BE2C (cell line): Measurements from ENCODE around the gene SURF2.

Source experiments
- DNase-seq: peaks from one replicate; pipeline ENCODE4 v3.0.0-alpha.2; 2020
- H3K27me3 ChIP-seq: fragments of 250-450 bp; sonication (Bioruptor Pico); 2 replicates; pipeline ENCODE4 v1.5.1; 2020; ENCODE audit warnings: mild to moderate bottlenecking
- H3K36me3 ChIP-seq: fragments of 250-450 bp; sonication (Bioruptor Pico); 2 replicates; pipeline ENCODE4 v1.5.1; 2020; ENCODE audit warnings: mild to moderate bottlenecking
- H3K4me1 ChIP-seq: fragments of 250-450 bp; sonication (Bioruptor Pico); 2 replicates; pipeline ENCODE4 v1.5.1; 2020
- H3K4me3 ChIP-seq: 2 replicates; pipeline ENCODE4 v1.5.1; 2011; ENCODE audit warnings: low read depth, low read length
- H3K9me3 ChIP-seq: fragments of 250-450 bp; sonication (Bioruptor Pico); 2 replicates; pipeline ENCODE4 v1.5.1; 2020
- TF ChIP-seq, protein P1 (sequence below): IDR thresholded peaks from 2 replicates; pipeline ENCODE4 v1.5.1; 2012; ENCODE audit warnings: mild to moderate bottlenecking, low read depth, low read length

SURF2 gene

DNA sequence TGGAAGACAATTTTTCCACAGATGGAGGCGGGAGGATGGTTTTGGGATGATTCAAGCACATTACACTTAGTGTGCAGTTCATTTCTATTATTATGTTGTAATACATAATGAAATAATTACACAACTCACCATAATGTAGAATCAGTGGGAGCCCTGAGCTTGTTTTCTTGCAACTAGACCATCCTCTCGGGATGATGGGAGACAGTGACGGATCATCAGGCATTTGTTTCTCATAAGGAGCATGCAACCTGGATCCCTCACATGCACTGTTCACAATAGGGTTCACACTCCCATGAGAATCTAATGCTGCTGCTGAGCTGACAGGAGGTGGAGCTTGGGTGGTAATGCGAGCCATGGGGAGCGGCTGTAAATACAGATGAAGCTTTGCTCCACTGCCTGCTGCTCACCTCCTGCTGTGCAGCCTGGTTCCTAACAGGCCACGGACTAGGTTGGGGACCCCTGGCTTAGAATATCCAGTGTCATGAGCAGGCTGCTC lies 21.4 kb downstream of the SURF2 start:
- Histone ChIP-seq H3K27me3 (no peaks in the 10 kb centered on the region), H3K36me3 (peaks cover 8% of the 10 kb centered on the region), H3K9me3 (0 out of 2 replicates have a peak, but pooled peaks cover 2% of the 10 kb centered on the region), H3K4me1 (peaks cover 3% of the 10 kb centered on the region; the same call in 1 of the 2 replicates), H3K4me3 (no peak overlapping the region)
- DNase-seq: no peak
- TF ChIP-seq, protein P1, sequence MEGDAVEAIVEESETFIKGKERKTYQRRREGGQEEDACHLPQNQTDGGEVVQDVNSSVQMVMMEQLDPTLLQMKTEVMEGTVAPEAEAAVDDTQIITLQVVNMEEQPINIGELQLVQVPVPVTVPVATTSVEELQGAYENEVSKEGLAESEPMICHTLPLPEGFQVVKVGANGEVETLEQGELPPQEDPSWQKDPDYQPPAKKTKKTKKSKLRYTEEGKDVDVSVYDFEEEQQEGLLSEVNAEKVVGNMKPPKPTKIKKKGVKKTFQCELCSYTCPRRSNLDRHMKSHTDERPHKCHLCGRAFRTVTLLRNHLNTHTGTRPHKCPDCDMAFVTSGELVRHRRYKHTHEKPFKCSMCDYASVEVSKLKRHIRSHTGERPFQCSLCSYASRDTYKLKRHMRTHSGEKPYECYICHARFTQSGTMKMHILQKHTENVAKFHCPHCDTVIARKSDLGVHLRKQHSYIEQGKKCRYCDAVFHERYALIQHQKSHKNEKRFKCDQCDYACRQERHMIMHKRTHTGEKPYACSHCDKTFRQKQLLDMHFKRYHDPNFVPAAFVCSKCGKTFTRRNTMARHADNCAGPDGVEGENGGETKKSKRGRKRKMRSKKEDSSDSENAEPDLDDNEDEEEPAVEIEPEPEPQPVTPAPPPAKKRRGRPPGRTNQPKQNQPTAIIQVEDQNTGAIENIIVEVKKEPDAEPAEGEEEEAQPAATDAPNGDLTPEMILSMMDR: no peak

DNA sequence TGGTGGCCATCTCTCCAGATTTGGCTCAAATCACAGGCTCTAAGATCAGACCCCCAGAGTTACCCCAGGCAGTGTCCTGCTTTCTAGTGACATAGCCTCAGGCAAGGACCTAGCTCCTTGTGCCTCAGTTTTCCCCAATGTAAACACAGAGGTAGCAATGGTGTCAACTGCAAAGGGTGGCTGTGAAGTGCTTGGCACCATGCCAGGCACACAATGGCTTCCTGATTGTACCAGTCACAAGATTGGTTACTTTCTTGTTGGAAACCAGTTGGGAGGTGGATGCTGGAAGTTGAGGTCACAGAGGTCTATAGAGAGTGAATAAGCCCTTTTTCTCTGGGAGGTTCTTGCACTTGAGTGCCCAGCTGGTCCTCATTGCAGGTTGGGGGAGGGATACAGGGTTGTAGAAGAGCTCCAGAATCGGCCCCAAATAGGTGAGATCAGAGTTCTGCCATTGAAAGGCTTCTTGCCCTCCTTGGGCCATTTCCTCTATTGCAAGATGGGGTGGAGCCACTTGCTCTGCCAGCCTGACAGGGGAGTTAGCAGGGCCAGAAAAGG lies 22.1 kb downstream of the SURF2 start:
- peaks cover under 1% of the 10 kb centered on the region for H3K36me3 ChIP-seq
- H3K4me3 ChIP-seq: no peak overlapping the region
- 0 out of 2 replicates have a peak, but pooled peaks cover 2% of the 10 kb centered on the region for H3K9me3 ChIP-seq
- H3K4me1 ChIP-seq: peaks cover 3% of the 10 kb centered on the region; the same call in 1 of the 2 replicates
- H3K27me3 ChIP-seq: no peaks in the 10 kb centered on the region
- DNase-seq: no peak
- TF ChIP-seq, protein P1: no peak

GRCh38 chr9:133379153-133380086 lies 23.1 kb downstream of the SURF2 start:
- no peak for DNase-seq
- no peaks in the 10 kb centered on the region for H3K36me3 ChIP-seq
- 0 out of 2 replicates have a peak, but pooled peaks cover 2% of the 10 kb centered on the region for H3K9me3 ChIP-seq
- TF ChIP-seq, protein P1: no peak
- no peaks in the 10 kb centered on the region for H3K27me3 ChIP-seq
- no peak overlapping the region for H3K4me3 ChIP-seq
- peaks cover 3% of the 10 kb centered on the region; the same call in 1 of the 2 replicates for H3K4me1 ChIP-seq

GRCh38 chr9:133380734-133381133 lies 24.4 kb downstream of the SURF2 start:
- H3K4me3 ChIP-seq: no peak overlapping the region
- TF ChIP-seq, protein P1: no peak
- DNase-seq: no peak
- 0 out of 2 replicates have a peak, but pooled peaks cover 2% of the 10 kb centered on the region for H3K9me3 ChIP-seq
- no peaks in the 10 kb centered on the region for H3K27me3 ChIP-seq
- no peaks in the 10 kb centered on the region for H3K36me3 ChIP-seq
- H3K4me1 ChIP-seq: peaks cover 3% of the 10 kb centered on the region; the same call in 1 of the 2 replicates

GRCh38 chr9:133382507-133383141 lies 26.3 kb downstream of the SURF2 start:
- Histone ChIP-seq H3K9me3 (0 out of 2 replicates have a peak, but pooled peaks cover 2% of the 10 kb centered on the region), H3K27me3 (no peaks in the 10 kb centered on the region), H3K36me3 (no peaks in the 10 kb centered on the region), H3K4me1 (peaks cover 3% of the 10 kb centered on the region; the same call in 1 of the 2 replicates), H3K4me3 (no peak overlapping the region)
- TF ChIP-seq, protein P1: no peak
- DNase-seq: no peak
